Esophagus squamous epithelium (tissue), 4 donors: ENCODE results near the gene YEATS4.

ENCODE experiments used
- POLR2A ChIP-seq, 4 donors: fragments of 450-650 bp; IDR thresholded peaks; one replicate each; pipeline ENCODE4 v1.6.1; 2017; ENCODE audit warnings: antibody characterized with exemption in 4 of 4, mild to moderate bottlenecking in 4 of 4, moderate library complexity in 3 of 4
- TF ChIP-seq, protein P1 (sequence below), 6 experiments: fragments of 450-650 bp in 4 of 6; fragments of 200-600 bp in 2 of 6; sonication (generic) in 2 of 6; IDR thresholded peaks; one replicate each; pipeline ENCODE4 v1.5.1; 2016 to 2019; ENCODE audit warnings: antibody characterized with exemption in 6 of 6, mild to moderate bottlenecking in 4 of 6, moderate library complexity in 4 of 6

DNA sequence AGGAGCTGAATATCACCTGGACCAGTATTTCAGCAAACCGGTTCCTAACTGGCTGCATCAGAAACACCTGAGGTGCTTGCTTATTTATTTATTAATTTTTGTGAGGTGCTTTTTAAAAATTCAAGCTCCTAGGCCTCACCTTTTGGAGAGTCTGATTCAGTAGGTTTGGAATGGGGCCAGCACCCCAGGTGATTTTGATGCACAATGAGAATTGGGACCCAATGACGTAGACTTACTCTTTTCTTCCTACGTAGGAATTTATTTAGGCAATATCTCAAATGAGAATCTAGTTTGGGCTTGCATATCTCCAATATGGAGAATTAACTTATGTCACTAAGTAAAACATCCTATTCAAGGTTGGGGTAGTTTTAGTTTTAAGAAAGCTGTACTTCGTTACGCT is 7.3 kb downstream of the YEATS4 start:
- TF ChIP-seq, protein P1, sequence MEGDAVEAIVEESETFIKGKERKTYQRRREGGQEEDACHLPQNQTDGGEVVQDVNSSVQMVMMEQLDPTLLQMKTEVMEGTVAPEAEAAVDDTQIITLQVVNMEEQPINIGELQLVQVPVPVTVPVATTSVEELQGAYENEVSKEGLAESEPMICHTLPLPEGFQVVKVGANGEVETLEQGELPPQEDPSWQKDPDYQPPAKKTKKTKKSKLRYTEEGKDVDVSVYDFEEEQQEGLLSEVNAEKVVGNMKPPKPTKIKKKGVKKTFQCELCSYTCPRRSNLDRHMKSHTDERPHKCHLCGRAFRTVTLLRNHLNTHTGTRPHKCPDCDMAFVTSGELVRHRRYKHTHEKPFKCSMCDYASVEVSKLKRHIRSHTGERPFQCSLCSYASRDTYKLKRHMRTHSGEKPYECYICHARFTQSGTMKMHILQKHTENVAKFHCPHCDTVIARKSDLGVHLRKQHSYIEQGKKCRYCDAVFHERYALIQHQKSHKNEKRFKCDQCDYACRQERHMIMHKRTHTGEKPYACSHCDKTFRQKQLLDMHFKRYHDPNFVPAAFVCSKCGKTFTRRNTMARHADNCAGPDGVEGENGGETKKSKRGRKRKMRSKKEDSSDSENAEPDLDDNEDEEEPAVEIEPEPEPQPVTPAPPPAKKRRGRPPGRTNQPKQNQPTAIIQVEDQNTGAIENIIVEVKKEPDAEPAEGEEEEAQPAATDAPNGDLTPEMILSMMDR (IDR thresholded peaks at IDR 0.05): no peak
- no peak for TF ChIP-seq POLR2A (IDR thresholded peaks at IDR 0.05)
